PFSK-1 (cell line): Measurements from ENCODE around the gene CTRL.

Experiments
- FOXP2 ChIP-seq: optimal IDR thresholded peaks from 2 replicates; pipeline ENCODE3; 2011; ENCODE audit warnings: borderline replicate concordance, control low read depth, inconsistent platforms; ENCODE audit not compliant: insufficient read depth; ENCODE audit errors: extremely low read length, extremely low read depth
- POLR2AphosphoS5 ChIP-seq: IDR thresholded peaks from 2 replicates; pipeline ENCODE4 v1.6.1; 2012; ENCODE audit warnings: low read depth, mild to moderate bottlenecking, control low read depth, low read length, moderate library complexity
- SIN3A ChIP-seq: IDR thresholded peaks from 2 replicates; pipeline ENCODE4 v1.6.1; 2012; ENCODE audit warnings: mild to moderate bottlenecking, low read length, moderate library complexity, borderline replicate concordance; ENCODE audit not compliant: insufficient read depth
- TAF1 ChIP-seq: IDR thresholded peaks from 2 replicates; pipeline ENCODE4 v1.6.1; 2012; ENCODE audit warnings: low read length, control low read depth, borderline replicate concordance; ENCODE audit not compliant: insufficient read depth
- TF ChIP-seq, protein P1 (sequence below), 2 experiments: IDR thresholded peaks; 2 replicates each; pipeline versions ENCODE4 v1.6.1 to v1.8.0; 2011 to 2012; ENCODE audit warnings: low read depth in 2 of 2, low read length in 2 of 2, control low read depth in 1 of 2, inconsistent platforms in 1 of 2, mild to moderate bottlenecking in 1 of 2, moderate library complexity in 1 of 2; ENCODE audit not compliant: insufficient read depth in 1 of 2

CTRL gene

GRCh38 chr16:67915831-67916723 is 15.6 kb downstream of the CTRL start:
- TF ChIP-seq SIN3A (no peak), FOXP2 (no peak), POLR2AphosphoS5 (no peak), TAF1 (no peak)
- TF ChIP-seq, protein P1, sequence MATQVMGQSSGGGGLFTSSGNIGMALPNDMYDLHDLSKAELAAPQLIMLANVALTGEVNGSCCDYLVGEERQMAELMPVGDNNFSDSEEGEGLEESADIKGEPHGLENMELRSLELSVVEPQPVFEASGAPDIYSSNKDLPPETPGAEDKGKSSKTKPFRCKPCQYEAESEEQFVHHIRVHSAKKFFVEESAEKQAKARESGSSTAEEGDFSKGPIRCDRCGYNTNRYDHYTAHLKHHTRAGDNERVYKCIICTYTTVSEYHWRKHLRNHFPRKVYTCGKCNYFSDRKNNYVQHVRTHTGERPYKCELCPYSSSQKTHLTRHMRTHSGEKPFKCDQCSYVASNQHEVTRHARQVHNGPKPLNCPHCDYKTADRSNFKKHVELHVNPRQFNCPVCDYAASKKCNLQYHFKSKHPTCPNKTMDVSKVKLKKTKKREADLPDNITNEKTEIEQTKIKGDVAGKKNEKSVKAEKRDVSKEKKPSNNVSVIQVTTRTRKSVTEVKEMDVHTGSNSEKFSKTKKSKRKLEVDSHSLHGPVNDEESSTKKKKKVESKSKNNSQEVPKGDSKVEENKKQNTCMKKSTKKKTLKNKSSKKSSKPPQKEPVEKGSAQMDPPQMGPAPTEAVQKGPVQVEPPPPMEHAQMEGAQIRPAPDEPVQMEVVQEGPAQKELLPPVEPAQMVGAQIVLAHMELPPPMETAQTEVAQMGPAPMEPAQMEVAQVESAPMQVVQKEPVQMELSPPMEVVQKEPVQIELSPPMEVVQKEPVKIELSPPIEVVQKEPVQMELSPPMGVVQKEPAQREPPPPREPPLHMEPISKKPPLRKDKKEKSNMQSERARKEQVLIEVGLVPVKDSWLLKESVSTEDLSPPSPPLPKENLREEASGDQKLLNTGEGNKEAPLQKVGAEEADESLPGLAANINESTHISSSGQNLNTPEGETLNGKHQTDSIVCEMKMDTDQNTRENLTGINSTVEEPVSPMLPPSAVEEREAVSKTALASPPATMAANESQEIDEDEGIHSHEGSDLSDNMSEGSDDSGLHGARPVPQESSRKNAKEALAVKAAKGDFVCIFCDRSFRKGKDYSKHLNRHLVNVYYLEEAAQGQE (IDR thresholded peaks at IDR 0.05; ENCODE audit: insufficient read depth in 1 of 2, low read depth in 2 of 2, low read length in 2 of 2), result no peak

GRCh38 chr16:67914758-67915495 is 16.7 kb downstream of the CTRL start:
- TF ChIP-seq POLR2AphosphoS5, result no peak
- no peak for TF ChIP-seq FOXP2
- TF ChIP-seq, protein P1 (IDR thresholded peaks at IDR 0.05; ENCODE audit: insufficient read depth in 1 of 2, low read depth in 2 of 2, low read length in 2 of 2), result no peak
- no peak for TF ChIP-seq TAF1

GRCh38 chr16:67910158-67910557 is 21.5 kb downstream of the CTRL start:
- TF ChIP-seq, protein P1 (IDR thresholded peaks at IDR 0.05; ENCODE audit: insufficient read depth in 1 of 2, low read depth in 2 of 2, low read length in 2 of 2), result no peak
- TF ChIP-seq POLR2AphosphoS5 (no peak), TAF1 (no peak), SIN3A (no peak), FOXP2 (no peak)

GRCh38 chr16:67909056-67909742 is 22.5 kb downstream of the CTRL start:
- no peak for TF ChIP-seq FOXP2
- no peak for TF ChIP-seq POLR2AphosphoS5
- TF ChIP-seq SIN3A, result no peak
- TF ChIP-seq TAF1, result no peak
- TF ChIP-seq, protein P1 (IDR thresholded peaks at IDR 0.05; ENCODE audit: insufficient read depth in 1 of 2, low read depth in 2 of 2, low read length in 2 of 2), result no peak
